Activated CD4-positive, alpha-beta T cell treated with anti-CD3 and anti-CD28 coated beads for 36 hours (primary cell): ENCODE data around the gene PPP2R3A. TPM values are rescaled to one million over a fixed set of nuclear protein-coding genes. Genes with fewer than 3 reads are reported as not detected.
A peak's percentile ranks its signal among the peaks of the same experiment; 100 is the strongest.
"Not testable (repeated sequence)": the region's sequence is repeated elsewhere in the genome, so short reads cannot be mapped to it uniquely, and the experiment has no call there.

ENCODE experiments used
- ATAC-seq: fragments of 200-7000 bp; cut with Tn5 transposase; one replicate; pipeline ENCODE4 v1.10.0; 2021; ENCODE audit warnings: mild to moderate bottlenecking, moderate library complexity
- CTCF ChIA-PET: fragments of 350-600 bp; sonication (Branson Sonifier 250); formaldehyde crosslinking; loops from one replicate; lab custom pipeline; 2021; ENCODE audit warnings: antibody characterized with exemption; lab: Charles Lee
- POLR2A ChIA-PET: fragments of 350-600 bp; sonication (Branson Sonifier 250); formaldehyde crosslinking; loops from one replicate; lab custom pipeline; 2021; ENCODE audit warnings: antibody characterized with exemption, inconsistent platforms; lab: Charles Lee
- DNase-seq: peaks from one replicate; pipeline ENCODE4 v3.0.0-alpha.2; 2020
- H3K27ac Mint-ChIP-seq: one replicate; pipeline ENCODE4 v1.8.0; 2021; ENCODE audit warnings: mixed read lengths
- H3K27me3 Mint-ChIP-seq: one replicate; pipeline ENCODE4 v1.8.0; 2021; ENCODE audit warnings: mixed read lengths
- H3K36me3 Mint-ChIP-seq: one replicate; pipeline ENCODE4 v1.8.0; 2021; ENCODE audit warnings: low read depth, mixed read lengths
- H3K4me1 Mint-ChIP-seq: one replicate; pipeline ENCODE4 v1.8.0; 2021; ENCODE audit warnings: mixed read lengths
- H3K4me3 Mint-ChIP-seq: one replicate; pipeline ENCODE4 v1.8.0; 2021; ENCODE audit warnings: mild to moderate bottlenecking, moderate library complexity, mixed read lengths
- H3K9me3 Mint-ChIP-seq: one replicate; pipeline ENCODE4 v1.8.0; 2021; ENCODE audit warnings: low read depth, mixed read lengths
- intact Hi-C, 2 experiments: fragments of 100-400 bp; cut with DNase I in 1 of 2; cut with micrococcal nuclease in 1 of 2; formaldehyde crosslinking; loops; one replicate each; pipeline versions ENCODE4 v1.14.2 to v1.15.1; 2022 to 2024; cut with DNase I, micrococcal nuclease
- total RNA-seq, 2 experiments: library from RNA; stranded (reverse); gene quantifications; one replicate each; pipeline ENCODE4 v1.2.3, GENCODE V29; 2021

The PPP2R3A gene
- total RNA-seq, 2 experiments from 2014 or later: 0.18 to 0.51 TPM

GRCh38 chr3:136187868-136188267 is 222.3 kb downstream of the PPP2R3A start:
- peaks cover 93% of the 10 kb centered on the region for H3K4me1 Mint-ChIP-seq
- no peaks in the 10 kb centered on the region for H3K9me3 Mint-ChIP-seq
- H3K27me3 Mint-ChIP-seq: no peaks in the 10 kb centered on the region
- intact Hi-C loops: no loop called here
- H3K4me3 Mint-ChIP-seq: no peak overlapping the region
- ChIA-PET CTCF (interaction anchor here (1.0 kb wide), 1 partner anchor 16 kb away, joined by 5 read pairs; no protein-coding TSS in a partner anchor), POLR2A (interaction anchor here (0.6 to 0.8 kb wide), 2 partner anchors 9 to 565 kb away, joined by 4 to 8 read pairs; no protein-coding TSS in a partner anchor)
- no peak overlapping the region for H3K27ac Mint-ChIP-seq
- no peak for ATAC-seq
- peaks cover 28% of the 10 kb centered on the region for H3K36me3 Mint-ChIP-seq
- no peak for DNase-seq

- peaks cover 82% of the 10 kb centered on the region for H3K4me1 Mint-ChIP-seq
- DNase-seq (no peak), ATAC-seq (no peak)
- H3K9me3 Mint-ChIP-seq: no peaks in the 10 kb centered on the region
- ChIA-PET CTCF (interaction anchor here (0.7 to 1.1 kb wide), 2 partner anchors 33 to 41 kb away, joined by 3 read pairs; no protein-coding TSS in a partner anchor), POLR2A (interaction anchor here (0.8 kb wide), 1 partner anchor 18 kb away, joined by 4 read pairs; no protein-coding TSS in a partner anchor)
- intact Hi-C loops: no loop called here
- peak overlapping the region; percentile 47 for H3K27ac Mint-ChIP-seq
- peaks cover 38% of the 10 kb centered on the region for H3K36me3 Mint-ChIP-seq
- H3K27me3 Mint-ChIP-seq: no peaks in the 10 kb centered on the region
- peak overlapping the region; percentile 48 for H3K4me3 Mint-ChIP-seq
Observed at GRCh38 chr3:136189043-136189442, 223.5 kb downstream of the PPP2R3A start.

- Mint-ChIP-seq H3K36me3 (peaks cover 48% of the 10 kb centered on the region), H3K4me1 (peaks cover 74% of the 10 kb centered on the region), H3K4me3 (peak overlapping the region; percentile 100), H3K27ac (peak overlapping the region; percentile 77), H3K9me3 (no peaks in the 10 kb centered on the region), H3K27me3 (no peaks in the 10 kb centered on the region)
- ChIA-PET POLR2A (interaction anchor here (0.6 to 0.8 kb wide), 2 partner anchors 19 to 563 kb away, joined by 4 to 6 read pairs; no protein-coding TSS in a partner anchor), CTCF (interaction anchor here (1.1 to 1.3 kb wide), 3 partner anchors 17 to 44 kb away, joined by 3 read pairs; no protein-coding TSS in a partner anchor)
- intact Hi-C loops: loop anchor here (5.0 to 10.0 kb wide), 2 partner anchors 38 to 1985 kb away; partner anchors contain the start of gene DBR1 (in 1 of the 2)
- no peak for ATAC-seq
- DNase-seq: no peak
Observed at GRCh38 chr3:136189859-136190617, 224.5 kb downstream of the PPP2R3A start.

- H3K36me3 Mint-ChIP-seq: peaks cover 45% of the 10 kb centered on the region
- ATAC-seq, DNase-seq, POLR2A ChIA-PET, H3K9me3 Mint-ChIP-seq, H3K27me3 Mint-ChIP-seq: not testable (repeated sequence)
- intact Hi-C loops: loop anchor here (2.0 to 10.0 kb wide), 4 partner anchors 21 to 1983 kb away; partner anchors contain the start of gene DBR1 (in 1 of the 2)
- peak overlapping the region; percentile 98 for H3K27ac Mint-ChIP-seq
- H3K4me3 Mint-ChIP-seq: peak overlapping the region; percentile 100
- peaks cover 55% of the 10 kb centered on the region for H3K4me1 Mint-ChIP-seq
- CTCF ChIA-PET: interaction anchor here (0.6 kb wide), 1 partner anchor 130 kb away, joined by 3 read pairs; no protein-coding TSS in a partner anchor
Observed at GRCh38 chr3:136192195-136192594, 226.7 kb downstream of the PPP2R3A start.

GRCh38 chr3:136192831-136193230 is 227.3 kb downstream of the PPP2R3A start:
- Mint-ChIP-seq H3K27ac (peak overlapping the region; percentile 98), H3K4me3 (peak overlapping the region; percentile 100), H3K36me3 (peaks cover 45% of the 10 kb centered on the region), H3K9me3 (no peaks in the 10 kb centered on the region), H3K4me1 (peaks cover 56% of the 10 kb centered on the region), H3K27me3 (no peaks in the 10 kb centered on the region)
- CTCF ChIA-PET: interaction anchor here (0.6 to 1.4 kb wide), 2 partner anchors 21 to 130 kb away, joined by 3 read pairs; no protein-coding TSS in a partner anchor
- ATAC-seq (no peak), DNase-seq (no peak)
- POLR2A ChIA-PET: no interaction called here
- intact Hi-C loops: loop anchor here (1.0 to 10.0 kb wide), 6 partner anchors 10 to 1982 kb away; partner anchors contain the start of gene DBR1 (in 1 of the 2)

GRCh38 chr3:136193278-136194054 is 227.9 kb downstream of the PPP2R3A start:
- peak; percentile 40 for DNase-seq

GRCh38 chr3:136194409-136195257 is 229.1 kb downstream of the PPP2R3A start:
- CTCF ChIA-PET: interaction anchor here (0.6 to 0.7 kb wide), 2 partner anchors 10 to 19 kb away, joined by 3 read pairs; no protein-coding TSS in a partner anchor
- H3K4me1 Mint-ChIP-seq: peaks cover 43% of the 10 kb centered on the region
- H3K36me3 Mint-ChIP-seq: peaks cover 48% of the 10 kb centered on the region

More at GRCh38 chr3:136193278-136194054, 227.9 kb downstream of the PPP2R3A start:
- Mint-ChIP-seq H3K4me1 (peaks cover 54% of the 10 kb centered on the region), H3K36me3 (peaks cover 48% of the 10 kb centered on the region), H3K9me3 (no peaks in the 10 kb centered on the region), H3K4me3 (peak overlapping the region; percentile 100), H3K27ac (peak overlapping the region; percentile 98), H3K27me3 (no peaks in the 10 kb centered on the region)
- ATAC-seq: no peak
- intact Hi-C loops: loop anchor here (1.0 to 10.0 kb wide), 6 partner anchors 10 to 1981 kb away; partner anchors contain the start of gene DBR1 (in 1 of the 2)
- ChIA-PET CTCF (interaction anchor here (1.4 kb wide), 1 partner anchor 22 kb away, joined by 3 read pairs; no protein-coding TSS in a partner anchor), POLR2A (interaction anchor here (0.6 to 1.7 kb wide), 7 partner anchors 8 to 1980 kb away, joined by 3 to 10 read pairs (median 5); partner anchors contain the start of genes NCK1 and STAG1)

GRCh38 chr3:136195258-136196063 is 229.9 kb downstream of the PPP2R3A start:
- intact Hi-C loops: loop anchor here (1.0 to 10.0 kb wide), 10 partner anchors 53 to 1979 kb away; partner anchors contain the start of genes PCCB (in 2 of the 2), CEP63 (in 1 of the 2), DBR1 (in 1 of the 2) and NCK1 (in 1 of the 2)

More at GRCh38 chr3:136194409-136195257, 229.1 kb downstream of the PPP2R3A start:
- POLR2A ChIA-PET: interaction anchor here (0.6 to 1.7 kb wide), 7 partner anchors 12 to 1980 kb away, joined by 3 to 10 read pairs (median 5); partner anchors contain the start of genes NCK1 and STAG1
- peak; percentile 80 for DNase-seq
- intact Hi-C loops: loop anchor here (5.0 to 10.0 kb wide), 4 partner anchors 42 to 1980 kb away; partner anchors contain the start of genes DBR1 (in 1 of the 2) and PPP2R3A (in 1 of the 2)
- ATAC-seq: no peak
- Mint-ChIP-seq H3K27me3 (no peaks in the 10 kb centered on the region), H3K27ac (peak overlapping the region; percentile 98), H3K4me3 (peak overlapping the region; percentile 100), H3K9me3 (no peaks in the 10 kb centered on the region)

GRCh38 chr3:136196064-136196400 is 230.5 kb downstream of the PPP2R3A start, which contains the start of gene MSL2:
Gene MSL2, minus strand, starts transcription at chr3:136196335. Its CDS starts 1,222 bp downstream, at chr3:136195113.
- Mint-ChIP-seq H3K9me3 (no peaks in the 10 kb centered on the region), H3K4me3 (peak within 1 kb of the TSS; percentile 100), H3K27me3 (no peaks in the 10 kb centered on the region), H3K4me1 (peaks cover 30% of the 10 kb centered on the region), H3K27ac (peak within 1 kb of the TSS; percentile 98), H3K36me3 (peaks cover 40% of the 10 kb centered on the region)
- intact Hi-C loops: loop anchor here (1.0 to 10.0 kb wide), 10 partner anchors 53 to 1979 kb away; partner anchors contain the start of genes PCCB (in 2 of the 2), CEP63 (in 1 of the 2), DBR1 (in 1 of the 2) and NCK1 (in 1 of the 2)
- DNase-seq (no peak), ATAC-seq (peak; percentile 38)
- CTCF ChIA-PET: interaction anchor here (0.7 to 1.0 kb wide), 3 partner anchors 26 to 556 kb away, joined by 3 to 4 read pairs (median 3); partner anchors contain the start of gene STAG1
- POLR2A ChIA-PET: interaction anchor here (0.5 to 2.3 kb wide), 9 partner anchors 8 to 1254 kb away, joined by 3 to 24 read pairs (median 4); partner anchors contain the start of gene STAG1

More at GRCh38 chr3:136195258-136196063, 229.9 kb downstream of the PPP2R3A start:
- DNase-seq (peak; percentile 88), ATAC-seq (peak; percentile 4)
- H3K36me3 Mint-ChIP-seq: peaks cover 46% of the 10 kb centered on the region
- peaks cover 36% of the 10 kb centered on the region for H3K4me1 Mint-ChIP-seq
- H3K9me3 Mint-ChIP-seq: no peaks in the 10 kb centered on the region
- CTCF ChIA-PET: interaction anchor here (0.7 to 1.0 kb wide), 5 partner anchors 12 to 557 kb away, joined by 3 to 4 read pairs (median 3); partner anchors contain the start of gene STAG1
- H3K4me3 Mint-ChIP-seq: peak overlapping the region; percentile 100
- POLR2A ChIA-PET: interaction anchor here (0.6 to 2.3 kb wide), 8 partner anchors 12 to 557 kb away, joined by 3 to 24 read pairs (median 6); partner anchors contain the start of gene STAG1
- peak overlapping the region; percentile 98 for H3K27ac Mint-ChIP-seq
- H3K27me3 Mint-ChIP-seq: no peaks in the 10 kb centered on the region
